Stimulated activated CD4-positive, alpha-beta T cell treated with anti-CD3 and anti-CD28 coated beads, Interleukin-4, amount 100 ng/mL, for 4 hours (primary cell): ENCODE results near the gene DIP2B.

Source experiments
- DNase-seq, 2 experiments: peaks; one replicate each; pipeline ENCODE4 v3.0.0-alpha.2; 2020

Gene DIP2B

GRCh38 chr12:50555471-50555885 is 50.7 kb downstream of the DIP2B start:
- peak in 1 of 2 experiments; percentile 7 for DNase-seq

DNA sequence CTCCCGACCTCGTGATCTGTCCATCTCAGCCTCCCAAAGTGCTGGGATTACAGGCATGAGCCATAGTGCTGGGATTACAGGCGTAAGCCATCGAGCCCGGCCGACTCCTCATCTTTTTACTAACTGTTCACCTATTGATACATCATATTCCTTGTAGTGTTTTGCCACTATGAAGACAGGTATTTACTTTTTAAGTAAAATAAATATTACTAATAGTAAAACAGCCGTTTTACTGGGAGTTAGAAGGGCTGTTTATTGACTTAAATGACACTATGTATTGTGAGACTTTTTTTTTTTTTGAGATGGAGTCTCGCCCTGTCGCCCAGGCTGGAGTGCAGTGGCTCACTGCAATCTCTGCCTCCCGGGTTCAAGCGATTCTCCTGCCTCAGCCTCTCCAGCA is 51.5 kb downstream of the DIP2B start:
- DNase-seq = no peak

- peak in 1 of 2 experiments; percentile 4 for DNase-seq
These were observed 52.0 kb downstream of the DIP2B start for GRCh38 chr12:50556796-50557195.

DNA sequence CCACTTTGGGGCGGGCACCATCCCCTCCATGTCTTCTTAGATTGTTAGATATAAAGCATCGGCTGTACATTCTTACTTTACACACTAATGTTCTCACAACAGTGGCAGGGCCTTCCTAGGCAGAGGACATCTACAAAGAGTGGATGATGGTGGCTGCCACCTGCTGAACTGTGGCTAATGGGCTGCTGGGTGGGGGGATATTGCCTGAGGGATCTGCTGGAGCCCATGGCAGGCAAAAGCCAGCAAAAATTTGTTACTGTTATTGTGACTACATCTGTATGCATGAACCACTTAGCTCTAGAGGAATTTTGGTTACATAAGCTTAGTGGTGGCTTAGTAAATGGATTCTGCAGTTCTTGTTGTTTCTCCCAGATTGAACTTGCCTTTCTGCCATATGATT is 52.6 kb downstream of the DIP2B start:
- no peak for DNase-seq

- no peak for DNase-seq
These were observed 54.2 kb downstream of the DIP2B start for GRCh38 chr12:50558970-50559369.

DNA sequence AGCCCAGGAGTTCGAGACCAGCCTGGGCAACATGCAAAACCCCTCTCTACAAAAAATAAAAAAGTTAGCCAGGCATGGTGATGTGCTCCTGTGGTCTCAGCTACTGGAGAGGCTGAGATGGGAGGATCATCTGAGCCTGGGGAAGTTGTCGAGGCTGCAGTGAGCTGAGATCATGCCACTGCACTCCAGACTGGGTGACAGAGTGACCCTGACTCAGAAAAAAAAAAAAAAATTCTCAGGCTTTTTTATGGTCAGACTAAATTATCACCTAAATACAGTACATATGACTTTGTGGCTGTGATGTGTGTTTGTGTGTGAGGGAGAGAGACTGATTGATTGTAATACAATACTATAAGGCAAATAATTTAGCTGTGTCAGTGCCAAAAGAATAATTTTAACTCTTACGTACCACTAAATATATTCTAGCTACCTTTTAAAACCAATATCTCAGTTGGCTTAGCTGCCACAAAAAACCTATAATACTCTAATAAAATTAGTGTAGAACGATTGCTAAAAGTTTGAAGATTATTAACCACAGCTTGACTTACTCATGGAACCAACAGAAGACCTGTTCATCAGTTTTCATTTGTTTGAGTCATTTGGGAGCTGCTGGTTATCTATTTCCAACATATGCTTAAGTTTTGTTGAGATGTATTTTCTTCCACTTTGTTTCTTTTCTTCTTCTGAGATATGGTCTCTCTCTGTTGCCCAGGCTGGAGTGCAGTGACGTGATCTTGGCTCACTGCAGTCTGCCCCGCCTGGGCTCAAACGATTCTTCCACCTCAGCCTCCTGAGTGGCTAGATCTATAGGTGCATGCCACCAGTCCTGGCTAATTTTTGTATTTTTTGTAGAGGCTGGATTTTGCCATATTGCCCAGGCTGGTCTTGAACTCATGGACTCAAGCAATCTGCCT is 58.0 kb downstream of the DIP2B start:
- no peak for DNase-seq

- DNase-seq = no peak
These were observed 58.6 kb downstream of the DIP2B start for GRCh38 chr12:50563434-50563787.

DNA sequence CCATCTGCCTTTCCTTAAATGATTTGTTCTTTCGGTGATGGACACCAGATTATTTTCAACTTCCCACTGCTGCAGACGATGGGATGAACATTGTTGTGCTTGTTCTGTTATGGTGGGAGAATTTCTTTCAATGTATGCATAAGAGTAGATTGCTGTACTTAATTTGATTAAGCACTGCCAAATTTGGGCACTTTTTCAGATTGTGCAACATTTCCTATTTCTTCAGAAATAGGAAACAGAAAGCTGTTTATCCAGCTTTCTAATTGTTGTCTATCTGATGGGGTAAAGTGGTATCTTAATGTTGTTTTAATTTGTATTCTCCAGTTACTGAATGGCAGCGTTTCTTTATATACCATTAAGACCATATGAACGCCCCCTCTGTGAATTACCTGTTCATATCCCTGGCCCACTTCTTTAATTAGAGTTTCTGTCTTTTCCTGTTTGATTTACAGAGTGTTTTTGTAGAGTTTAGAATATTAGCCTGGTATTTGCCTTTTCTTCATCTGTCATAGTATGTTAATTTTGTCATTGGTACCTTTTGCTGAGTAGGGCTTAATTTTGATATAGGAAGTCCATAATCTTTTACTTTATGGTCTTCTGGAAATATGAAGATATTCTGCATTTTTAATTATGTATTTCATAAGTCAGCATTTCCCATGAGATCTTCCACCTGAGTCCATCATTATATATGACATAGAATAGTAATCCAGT is 59.6 kb downstream of the DIP2B start:
- no peak for DNase-seq

DNA sequence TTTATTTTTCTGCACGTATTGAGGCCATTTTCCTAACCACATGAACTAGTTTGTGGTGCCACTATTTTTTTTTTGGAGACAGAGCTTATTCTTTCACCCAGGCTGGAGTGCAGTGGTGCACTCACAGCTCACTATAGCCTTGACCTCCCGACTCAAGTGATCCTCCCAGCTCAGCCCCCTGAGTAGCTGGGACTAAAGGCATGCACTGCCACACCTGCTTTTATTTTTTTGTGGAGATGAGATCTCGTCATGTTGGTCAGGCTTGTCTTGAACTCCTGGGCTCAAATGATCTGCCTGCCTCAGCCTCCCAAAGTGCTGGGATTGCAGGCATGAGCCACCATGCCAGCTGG is 60.1 kb downstream of the DIP2B start:
- no peak for DNase-seq

DNA sequence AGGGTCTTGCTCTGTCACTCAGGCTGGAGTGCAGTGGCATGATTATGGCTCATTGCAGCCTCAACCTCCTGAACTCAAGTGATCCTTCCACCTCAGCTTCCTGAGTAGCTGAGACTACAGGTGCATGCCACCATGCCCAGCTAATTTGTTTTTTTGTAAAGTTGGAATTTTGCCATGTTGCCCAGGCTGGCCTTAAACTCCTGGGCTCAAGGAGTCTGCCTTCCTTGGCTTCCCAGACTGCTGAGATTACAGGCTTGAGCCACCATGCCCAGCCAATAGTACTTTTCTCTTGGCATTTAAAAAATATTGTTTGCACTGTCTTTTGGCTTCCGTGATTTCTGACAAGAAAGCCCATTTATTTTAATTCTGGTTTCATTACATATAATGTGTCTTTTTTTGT is 61.3 kb downstream of the DIP2B start:
- no peak for DNase-seq

DNA sequence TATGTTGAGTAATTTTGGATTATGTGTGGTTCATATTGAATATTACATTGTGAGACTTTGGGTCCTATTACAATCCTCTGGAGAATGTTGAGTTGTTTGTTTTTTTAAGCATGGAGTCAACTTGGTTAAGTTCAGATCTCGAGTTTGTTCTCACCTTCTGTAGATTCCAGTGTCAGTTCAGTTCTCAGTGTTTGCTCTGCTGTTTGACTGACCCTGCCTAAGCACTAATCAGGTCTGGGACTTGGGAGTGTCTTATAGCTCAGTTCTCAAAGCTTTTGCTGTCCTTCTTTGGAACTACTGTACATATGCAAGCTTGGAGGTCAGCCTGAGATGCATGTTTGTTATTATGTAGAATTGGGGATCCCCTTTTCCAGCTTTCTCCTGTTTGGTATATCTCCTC is 63.1 kb downstream of the DIP2B start:
- no peak for DNase-seq

- DNase-seq = no peak
These were observed 63.7 kb downstream of the DIP2B start for GRCh38 chr12:50568338-50569091.

- DNase-seq = no peak
These were observed 64.5 kb downstream of the DIP2B start for GRCh38 chr12:50569321-50569720.

DNA sequence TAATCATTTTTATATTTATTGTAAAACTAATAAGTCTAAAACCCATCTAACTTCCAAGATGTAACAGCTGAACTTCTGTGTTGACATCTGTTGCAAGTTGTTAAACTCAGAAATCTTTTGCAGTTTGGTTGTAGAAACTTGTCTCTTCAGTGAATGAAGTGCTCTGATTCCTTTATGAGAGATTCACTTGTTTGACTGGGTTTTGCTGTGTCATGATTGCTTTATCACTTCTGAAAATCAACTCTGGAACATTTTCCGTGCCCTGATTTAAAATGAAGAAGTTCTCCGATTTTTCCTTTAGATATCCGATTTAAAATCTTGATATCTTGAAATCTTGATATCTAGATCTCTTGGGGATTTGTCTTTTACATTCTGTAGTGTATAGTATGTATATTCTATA is 65.1 kb downstream of the DIP2B start:
- DNase-seq = no peak

DNA sequence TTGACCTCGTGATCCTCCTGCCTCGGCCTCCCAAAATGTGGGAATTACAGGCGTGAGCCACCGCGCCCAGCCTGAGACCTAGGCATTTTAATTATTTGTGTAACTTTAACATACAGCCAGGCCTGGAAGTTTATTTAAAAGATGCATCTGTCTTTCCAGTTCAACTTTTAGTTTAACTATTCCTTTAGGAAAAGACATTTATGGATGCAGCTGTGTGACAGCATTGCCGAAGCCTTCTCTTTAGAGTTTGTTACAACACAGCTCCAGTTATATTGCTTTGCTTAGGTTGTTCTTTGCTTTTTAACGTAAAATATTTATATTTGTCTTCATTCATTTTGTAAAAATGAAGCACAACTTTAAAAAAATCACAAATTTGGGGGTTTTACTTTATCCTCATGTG is 67.0 kb downstream of the DIP2B start:
- DNase-seq = no peak

DNA sequence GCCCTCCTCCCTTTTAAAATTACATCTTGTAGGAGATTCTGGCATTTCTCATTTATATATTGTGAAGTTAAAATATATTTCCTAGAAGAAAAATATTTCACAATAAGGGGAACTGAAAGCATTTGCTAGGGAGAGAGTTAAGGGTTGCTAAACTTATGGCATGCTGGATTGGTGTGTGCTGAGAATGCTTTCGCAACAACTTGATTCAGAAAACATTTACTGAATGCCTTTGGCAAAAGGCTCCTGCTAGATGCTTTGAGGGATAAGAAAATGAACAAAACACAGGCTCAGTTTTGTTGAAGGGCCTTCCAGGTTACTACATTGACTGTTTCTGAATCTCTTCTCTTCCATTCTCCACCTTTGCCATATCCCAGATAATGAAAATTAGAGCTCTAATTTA is 67.5 kb downstream of the DIP2B start:
- no peak for DNase-seq

- no peak for DNase-seq
These were observed 68.0 kb downstream of the DIP2B start for GRCh38 chr12:50572760-50573159.

DNA sequence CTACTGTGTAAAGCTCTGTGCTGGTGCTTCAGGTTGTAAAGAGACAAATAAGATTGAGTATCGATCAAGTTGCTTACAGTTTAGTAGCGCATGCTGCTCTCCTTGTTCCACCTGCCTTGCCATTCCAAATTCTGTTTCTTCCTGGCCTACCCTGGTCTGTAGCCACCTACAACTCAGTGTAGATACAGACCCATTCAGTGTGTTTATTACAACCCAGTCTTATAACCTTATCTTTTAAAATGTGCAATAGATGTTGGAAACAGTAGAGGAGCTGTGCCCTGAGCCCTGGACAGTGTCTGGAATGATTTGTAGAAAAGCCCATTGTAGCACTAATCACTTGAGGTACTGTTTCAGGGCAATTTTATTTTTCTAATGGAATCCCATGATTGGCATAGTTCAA is 68.5 kb downstream of the DIP2B start:
- DNase-seq = no peak

- DNase-seq = no peak
These were observed 70.0 kb downstream of the DIP2B start for GRCh38 chr12:50574601-50575348.

DNA sequence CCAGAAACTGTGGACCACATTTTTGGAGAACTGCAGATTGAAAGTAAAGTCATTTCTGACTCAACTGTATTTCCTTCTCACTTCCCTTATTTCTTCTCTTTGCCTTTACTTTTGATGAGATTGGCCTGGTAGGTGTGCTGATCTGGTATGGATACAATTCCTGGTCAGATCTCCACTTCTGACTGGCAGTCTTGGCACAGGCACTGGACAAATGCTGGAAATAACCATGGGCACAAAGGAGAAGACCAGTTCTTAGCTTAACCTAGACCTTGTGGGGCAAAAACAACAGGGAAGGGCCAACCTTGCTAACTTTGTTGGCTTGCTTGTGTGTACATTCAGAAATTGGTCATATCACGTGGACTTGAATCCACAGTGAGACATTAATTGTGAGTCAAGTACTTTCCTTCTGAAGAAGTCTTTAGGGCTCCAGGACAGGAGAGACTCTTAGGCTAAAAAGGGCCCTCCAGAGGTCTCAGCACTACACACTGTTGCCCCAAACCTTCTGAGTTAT is 75.0 kb downstream of the DIP2B start:
- DNase-seq = no peak

- DNase-seq = no peak
These were observed 75.7 kb downstream of the DIP2B start for GRCh38 chr12:50580436-50580835.
